Muscle layer of duodenum (tissue), 2 donors: ENCODE results near the gene RASEF.

ENCODE experiments used
- H3K27ac ChIP-seq: one replicate; pipeline ENCODE4 v1.7.0; 2013; ENCODE audit warnings: mild to moderate bottlenecking, low read length
- H3K27me3 ChIP-seq: one replicate; pipeline ENCODE4 v1.7.0; 2013; ENCODE audit warnings: low read depth, mild to moderate bottlenecking, control low read depth, low read length
- H3K36me3 ChIP-seq, 2 donors: one replicate each; pipeline ENCODE4 v1.7.0; 2013; ENCODE audit warnings: low read length in 2 of 2, control low read depth in 1 of 2, mild to moderate bottlenecking in 1 of 2; ENCODE audit not compliant: insufficient read depth in 2 of 2, control insufficient read depth in 1 of 2
- H3K4me1 ChIP-seq, 2 donors: one replicate each; pipeline ENCODE4 v1.7.0; 2013; ENCODE audit warnings: low read length in 2 of 2, mild to moderate bottlenecking in 2 of 2, control low read depth in 1 of 2, moderate library complexity in 1 of 2; ENCODE audit not compliant: insufficient read depth in 2 of 2, control insufficient read depth in 1 of 2
- H3K4me3 ChIP-seq, 2 donors: one replicate each; pipeline ENCODE4 v1.7.0; 2013; ENCODE audit warnings: low read length in 2 of 2, low read depth in 1 of 2, mild to moderate bottlenecking in 1 of 2
- H3K9me3 ChIP-seq, 2 donors: one replicate each; pipeline ENCODE4 v1.7.0; 2013; ENCODE audit warnings: low read length in 2 of 2, control low read depth in 1 of 2, mild to moderate bottlenecking in 1 of 2; ENCODE audit not compliant: control insufficient read depth in 1 of 2
- donor health status: healthy.

The RASEF gene

GRCh38 chr9:83029531-83030137 lies 33.3 kb downstream of the RASEF start:
- no peaks in the 10 kb centered on the region for H3K27me3 ChIP-seq
- H3K27ac ChIP-seq = no peak overlapping the region
- H3K36me3 ChIP-seq = no peaks in the 10 kb centered on the region
- no peaks in the 10 kb centered on the region for H3K4me1 ChIP-seq
- H3K9me3 ChIP-seq = no peaks in the 10 kb centered on the region
- no peak overlapping the region for H3K4me3 ChIP-seq

- Histone ChIP-seq H3K36me3 (no peaks in the 10 kb centered on the region), H3K27ac (no peak overlapping the region), H3K9me3 (no peaks in the 10 kb centered on the region), H3K27me3 (no peaks in the 10 kb centered on the region), H3K4me3 (no peak overlapping the region), H3K4me1 (no peaks in the 10 kb centered on the region)
These were observed 35.6 kb downstream of the RASEF start for GRCh38 chr9:83027153-83027891.

- H3K27me3 ChIP-seq = no peaks in the 10 kb centered on the region
- no peaks in the 10 kb centered on the region for H3K4me1 ChIP-seq
These were observed 38.3 kb downstream of the RASEF start for GRCh38 chr9:83024506-83025125.

DNA sequence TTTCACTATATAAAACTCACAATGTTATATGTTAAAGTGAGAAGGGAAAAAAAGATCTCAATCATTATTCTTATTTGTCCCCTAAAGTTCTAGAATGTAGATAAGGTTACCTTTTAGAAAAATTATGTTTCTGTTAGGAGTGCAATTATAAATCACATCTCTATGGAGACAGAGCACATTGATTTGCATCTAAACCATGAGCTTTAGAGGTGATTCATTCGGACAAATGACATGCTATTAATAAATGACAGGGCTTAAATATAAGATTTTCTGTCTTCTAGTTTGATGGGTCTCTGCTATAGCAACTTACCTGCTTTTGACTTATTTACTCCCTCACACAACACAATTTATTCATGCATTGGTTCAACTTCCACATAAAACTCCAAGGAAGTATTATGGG lies 39.8 kb downstream of the RASEF start:
- no peak overlapping the region for H3K4me3 ChIP-seq
- no peaks in the 10 kb centered on the region for H3K36me3 ChIP-seq
- no peak overlapping the region for H3K27ac ChIP-seq
- H3K4me1 ChIP-seq = no peaks in the 10 kb centered on the region
- H3K27me3 ChIP-seq = no peaks in the 10 kb centered on the region
- H3K9me3 ChIP-seq = no peaks in the 10 kb centered on the region

More at GRCh38 chr9:83024506-83025125, 38.3 kb downstream of the RASEF start:
- Histone ChIP-seq H3K36me3 (no peaks in the 10 kb centered on the region), H3K27ac (no peak overlapping the region), H3K9me3 (no peaks in the 10 kb centered on the region), H3K4me3 (no peak overlapping the region)

- Histone ChIP-seq H3K27ac (no peak overlapping the region), H3K36me3 (no peaks in the 10 kb centered on the region)
These were observed 42.1 kb downstream of the RASEF start for GRCh38 chr9:83020864-83021263.

DNA sequence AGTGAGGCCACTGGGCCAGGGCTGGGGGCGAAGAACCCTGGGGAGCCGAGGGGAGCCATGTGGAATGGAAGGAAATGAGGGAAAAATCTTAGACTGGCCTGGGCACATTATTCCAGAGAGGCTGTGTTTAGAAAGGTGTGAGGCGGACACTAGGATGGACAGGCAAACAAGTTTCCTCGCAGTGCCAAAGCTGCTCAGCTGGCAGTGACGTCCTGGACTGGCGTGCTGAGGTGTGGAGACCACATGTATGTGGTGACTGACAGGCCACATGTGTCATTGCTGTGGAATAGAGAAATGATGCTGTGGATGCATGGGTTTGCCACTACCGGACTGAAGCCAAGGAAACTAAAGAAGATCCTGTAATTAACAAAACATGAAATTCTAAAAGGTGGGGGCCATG lies 42.6 kb downstream of the RASEF start:
- no peak overlapping the region for H3K27ac ChIP-seq
- H3K4me1 ChIP-seq = no peaks in the 10 kb centered on the region
- H3K9me3 ChIP-seq = peaks cover 0 to 6% of the 10 kb centered on the region in 2 donors
- H3K27me3 ChIP-seq = no peaks in the 10 kb centered on the region
- no peak overlapping the region for H3K4me3 ChIP-seq
- no peaks in the 10 kb centered on the region for H3K36me3 ChIP-seq

More at GRCh38 chr9:83020864-83021263, 42.1 kb downstream of the RASEF start:
- Histone ChIP-seq H3K9me3 (peaks cover 0 to 6% of the 10 kb centered on the region in 2 donors), H3K4me3 (no peak overlapping the region), H3K27me3 (no peaks in the 10 kb centered on the region), H3K4me1 (no peaks in the 10 kb centered on the region)

DNA sequence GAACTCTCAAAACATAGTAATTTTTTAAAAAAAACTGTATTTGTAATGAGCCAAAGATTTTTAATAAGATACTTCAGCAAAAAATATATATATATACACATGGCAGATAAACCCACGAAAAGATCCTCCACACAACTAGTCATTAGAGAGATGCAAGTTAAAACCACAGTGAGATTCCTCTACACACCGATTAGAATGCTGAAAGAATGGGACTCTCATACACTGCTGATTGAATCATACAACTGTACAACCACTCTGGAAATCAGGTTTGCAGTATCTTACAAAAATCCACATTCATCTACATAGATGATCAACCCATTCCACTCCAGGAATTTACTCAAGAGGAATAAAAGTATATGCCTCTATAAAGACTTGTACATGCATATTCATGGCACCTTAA lies 43.7 kb downstream of the RASEF start:
- Histone ChIP-seq H3K36me3 (no peaks in the 10 kb centered on the region), H3K9me3 (peaks cover 0 to 6% of the 10 kb centered on the region in 2 donors), H3K27ac (no peak overlapping the region), H3K27me3 (no peaks in the 10 kb centered on the region), H3K4me1 (no peaks in the 10 kb centered on the region), H3K4me3 (no peak overlapping the region)

- H3K4me1 ChIP-seq = peaks cover 6 to 15% of the 10 kb centered on the region in 2 donors
- H3K27ac ChIP-seq = no peak overlapping the region
- no peaks in the 10 kb centered on the region for H3K36me3 ChIP-seq
- H3K9me3 ChIP-seq = peaks cover 0 to 6% of the 10 kb centered on the region in 2 donors
- no peaks in the 10 kb centered on the region for H3K27me3 ChIP-seq
- no peak overlapping the region for H3K4me3 ChIP-seq
These were observed 47.0 kb downstream of the RASEF start for GRCh38 chr9:83015897-83016296.

- no peaks in the 10 kb centered on the region for H3K27me3 ChIP-seq
- peaks cover 0 to 6% of the 10 kb centered on the region in 2 donors for H3K9me3 ChIP-seq
- no peak overlapping the region for H3K27ac ChIP-seq
- peaks cover 6 to 15% of the 10 kb centered on the region in 2 donors for H3K4me1 ChIP-seq
- no peaks in the 10 kb centered on the region for H3K36me3 ChIP-seq
- H3K4me3 ChIP-seq = no peak overlapping the region
These were observed 48.9 kb downstream of the RASEF start for GRCh38 chr9:83013867-83014605.

DNA sequence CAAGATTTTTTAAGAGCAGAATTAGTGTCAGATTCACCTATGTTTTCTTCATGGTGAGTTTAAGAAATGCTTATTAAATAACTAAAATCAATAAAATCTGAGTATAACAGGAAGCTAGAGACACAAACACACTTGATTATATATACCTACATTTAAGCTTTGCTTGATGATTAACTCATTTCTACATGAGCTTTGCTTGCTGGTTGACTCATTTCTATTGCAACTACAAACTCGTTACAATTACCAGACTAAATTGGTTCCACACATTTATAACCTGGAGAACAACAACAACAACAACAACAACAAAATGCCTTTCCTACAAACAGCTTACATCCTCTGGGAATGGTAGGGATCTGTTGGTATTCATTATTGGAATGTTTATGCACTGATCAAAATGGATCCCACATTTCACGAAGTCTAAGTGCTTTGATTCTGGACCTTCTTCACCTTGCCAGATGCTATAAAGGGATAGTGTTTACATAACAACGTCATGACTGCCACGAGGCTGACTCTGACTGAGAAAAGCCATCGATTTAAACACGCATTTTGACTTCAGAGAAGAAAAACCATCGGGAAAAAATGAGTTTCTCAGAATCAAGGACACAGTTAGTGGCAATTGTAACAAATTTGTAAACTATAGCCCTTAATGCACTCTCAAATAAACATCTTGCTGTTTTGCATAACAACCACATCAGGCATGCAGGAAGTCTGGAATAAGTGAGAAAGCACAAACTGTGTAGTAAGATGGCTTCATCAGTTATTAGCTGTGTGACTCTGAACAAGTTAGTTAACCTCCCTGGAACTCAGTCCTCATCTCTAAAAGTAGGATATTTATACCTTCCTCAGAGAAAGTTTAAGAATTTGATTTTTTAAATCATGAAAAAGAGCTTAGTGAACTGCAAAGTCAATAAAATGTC lies 49.8 kb downstream of the RASEF start:
- peaks cover 6 to 15% of the 10 kb centered on the region in 2 donors for H3K4me1 ChIP-seq
- H3K4me3 ChIP-seq = no peak overlapping the region
- H3K27me3 ChIP-seq = no peaks in the 10 kb centered on the region
- H3K36me3 ChIP-seq = no peaks in the 10 kb centered on the region
- no peak overlapping the region for H3K27ac ChIP-seq
- peaks cover 0 to 6% of the 10 kb centered on the region in 2 donors for H3K9me3 ChIP-seq
